GM12878 (cell line): ENCODE results near the gene CLNK. TPM values are rescaled to one million over a fixed set of nuclear protein-coding genes. Genes with fewer than 3 reads are reported as not detected.

Experiments
- ATAC-seq: fragments of 200-7000 bp; cut with Tn5 transposase; 3 replicates; pipeline ENCODE4 v1.9.1; 2020; ENCODE audit warnings: mild to moderate bottlenecking, moderate library complexity
- BruUV-seq: library from RNA; stranded (reverse); fragments of 400-500 nt; replicated peaks from 2 replicates; lab custom pipeline; 2021; lab: Mats Ljungman, UMichigan
- CTCF ChIA-PET: fragments of 300-600 bp; sonication (Branson Sonifier 250); formaldehyde crosslinking; extraction: SDS; loops from one replicate; lab custom pipeline; 2021; ENCODE audit warnings: inconsistent platforms; lab: Yijun Ruan, JAX
- POLR2A ChIA-PET: fragments of 350-600 bp; formaldehyde crosslinking; extraction: SDS; loops from one replicate; lab custom pipeline; 2021; ENCODE audit warnings: inconsistent platforms; lab: Charles Lee
- RAD21 ChIA-PET: fragments of 300-600 bp; sonication (Branson Sonifier 250); formaldehyde crosslinking; loops from one replicate; lab custom pipeline; 2023; ENCODE audit warnings: antibody characterized with exemption; ENCODE audit not compliant: unreplicated experiment; lab: Charles Lee
- SMC1A ChIA-PET: fragments of 300-600 bp; sonication (Branson Sonifier 250); formaldehyde crosslinking; loops from one replicate; lab custom pipeline; 2023; ENCODE audit not compliant: unreplicated experiment, uncharacterized antibody; lab: Charles Lee
- DNase-seq: peaks from one replicate; pipeline ENCODE4 v3.0.0-alpha.2; 2011; ENCODE audit warnings: low read depth, low spot score
- FAIRE-seq: peaks from 3 replicates; lab custom pipeline; 2011; peaks lifted over from hg19 to GRCh38; lab: Jason Lieb, UNC
- H2AFZ ChIP-seq: 2 replicates; pipeline ENCODE4 v1.6.0; 2011; ENCODE audit warnings: low read depth, low read length, control low read depth; ENCODE audit not compliant: control insufficient read depth
- H3K27ac ChIP-seq: 2 replicates; pipeline ENCODE4 v1.5.1; 2011; ENCODE audit warnings: control low read depth; ENCODE audit not compliant: control insufficient read depth, insufficient read depth
- H3K27me3 ChIP-seq, 2 experiments: replicated peaks in 1 of 2; 2 replicates each; pipeline versions ENCODE4 v1.6.0 to v1.6.1; 2011; ENCODE audit warnings: low read length in 1 of 2; ENCODE audit not compliant: control insufficient read depth in 2 of 2, insufficient read depth in 2 of 2
- H3K36me3 ChIP-seq, 2 experiments: 2 replicates each; pipeline ENCODE4 v1.5.1; 2011; ENCODE audit warnings: low read length in 1 of 2; ENCODE audit not compliant: control insufficient read depth in 2 of 2, insufficient read depth in 2 of 2
- H3K4me1 ChIP-seq: 2 replicates; pipeline ENCODE4 v1.6.1; 2011; ENCODE audit warnings: mild to moderate bottlenecking, low read length, moderate library complexity, mixed read lengths; ENCODE audit not compliant: control insufficient read depth, insufficient read depth
- H3K4me2 ChIP-seq: 2 replicates; pipeline ENCODE4 v1.6.0; 2011; ENCODE audit warnings: control low read depth; ENCODE audit not compliant: control insufficient read depth, insufficient read depth
- H3K4me3 ChIP-seq: fragments of 200-600 bp; sonication (generic); 2 replicates; pipeline ENCODE4 v1.5.1; 2016
- H3K79me2 ChIP-seq: 2 replicates; pipeline ENCODE4 v1.6.0; 2011; ENCODE audit warnings: low read length; ENCODE audit not compliant: control insufficient read depth, insufficient read depth
- H3K9ac ChIP-seq: 2 replicates; pipeline ENCODE4 v1.8.0; 2011; ENCODE audit warnings: low read length, control low read depth, mixed read lengths; ENCODE audit not compliant: control insufficient read depth, insufficient read depth
- H3K9me3 ChIP-seq: replicated peaks from 3 replicates; pipeline ENCODE4 v1.5.1; 2011; ENCODE audit warnings: mild to moderate bottlenecking, low read length; ENCODE audit not compliant: control insufficient read depth, insufficient read depth
- H4K20me1 ChIP-seq: 2 replicates; pipeline ENCODE4 v1.6.0; 2011; ENCODE audit not compliant: control insufficient read depth, insufficient read depth
- CREB1 ChIP-seq: IDR thresholded peaks from 2 replicates; pipeline ENCODE4 v1.6.1; 2012; ENCODE audit warnings: low read depth, mild to moderate bottlenecking, inconsistent platforms
- HDAC6 ChIP-seq: fragments of 200-600 bp; sonication (generic); IDR thresholded peaks from one replicate; pipeline ENCODE4 v1.8.0; 2017; ENCODE audit warnings: antibody characterized with exemption; ENCODE audit not compliant: unreplicated experiment
- KDM1A ChIP-seq: fragments of 200-600 bp; sonication (generic); IDR thresholded peaks from 2 replicates; pipeline ENCODE4 v1.6.1; 2016; ENCODE audit warnings: borderline replicate concordance
- RBBP5 ChIP-seq: fragments of 200-600 bp; sonication (generic); conservative IDR thresholded peaks from 2 replicates; pipeline ENCODE4 v1.6.1; 2016
- TCF12 ChIP-seq: IDR thresholded peaks from 2 replicates; pipeline ENCODE4 v1.6.1; 2011; ENCODE audit warnings: low read depth, mild to moderate bottlenecking, low read length
- ZBTB40 ChIP-seq: fragments of 450-650 bp; IDR thresholded peaks from 2 replicates; pipeline ENCODE4 v1.6.1; 2016; ENCODE audit warnings: mild to moderate bottlenecking, moderate library complexity, borderline replicate concordance
- in situ Hi-C: fragments of 300-500 bp; cut with MboI; formaldehyde crosslinking; loops from 9 replicates; pipeline ENCODE4 v1.14.3; 2018; ENCODE audit warnings: mixed read lengths
- intact Hi-C: fragments of 100-400 bp; cut with micrococcal nuclease; formaldehyde crosslinking; loops from one replicate; pipeline ENCODE4 v1.14.2; 2022; ENCODE audit not compliant: unreplicated experiment
- polyA plus RNA-seq, 11 experiments: library from polyadenylated mRNA; depleted of rRNA in 4 of 11; unstranded in 6 of 11; stranded (reverse) in 5 of 11; fragments of >200 nt; fragmentation: Nextera tagmentation in 4 of 11; fragmentation: Illumina TruSeq in 1 of 11; extraction: Ambion mirVana in 4 of 11; extraction: Trizol in 1 of 11; gene quantifications; 1 replicate in 1 of 11; 2 replicates in 10 of 11; pipeline versions ENCODE4 v1.2.1 to v1.2.3, GENCODE V29; 2011 to 2016; ENCODE audit warnings: inconsistent platforms in 2 of 11, missing spikeins in 2 of 11, low read depth in 1 of 11
- total RNA-seq, 4 experiments: library from RNA; depleted of rRNA in 3 of 4; stranded (reverse); fragments of >200 nt in 3 of 4; fragmentation: Illumina TruSeq in 1 of 4; extraction: Trizol in 1 of 4; gene quantifications; 2 replicates each; pipeline versions ENCODE4 v1.2.1 to v1.2.3, GENCODE V29; 2013 to 2021
- TF ChIP-seq, protein P1 (sequence below): fragments of 450-650 bp; IDR thresholded peaks from 2 replicates; pipeline ENCODE4 v1.6.1; 2018; ENCODE audit warnings: mild to moderate bottlenecking, low read depth, moderate library complexity; ENCODE audit not compliant: partially characterized antibody

Gene CLNK
- total and polyA plus RNA-seq, 10 of the 15 experiments (the other 5 are each of a cell fraction or from before 2014, with no cell fraction given), result 2.1 to 14.3 (median 2.7) TPM

DNA sequence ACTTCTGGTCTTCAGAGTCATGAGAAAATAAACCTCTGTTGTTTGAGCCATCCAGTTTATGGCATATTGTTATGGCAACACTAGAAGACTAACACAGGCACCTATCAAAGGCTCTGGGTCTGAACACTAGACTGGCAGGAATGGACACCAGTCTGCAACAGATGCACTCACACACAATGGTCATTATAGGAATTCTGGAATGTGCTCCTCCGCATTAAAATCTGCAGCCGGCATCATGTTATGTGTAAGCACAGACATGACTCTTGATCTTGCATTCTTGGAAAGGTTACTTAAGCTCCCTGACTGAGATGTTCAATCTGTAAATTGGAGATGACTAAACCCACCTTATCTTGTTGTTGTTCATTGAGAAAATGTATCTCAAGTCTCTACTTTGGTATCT lies 115.1 kb downstream of the CLNK start (continued):
- TF ChIP-seq RBBP5, result no peak
- TF ChIP-seq KDM1A, result no peak

DNA sequence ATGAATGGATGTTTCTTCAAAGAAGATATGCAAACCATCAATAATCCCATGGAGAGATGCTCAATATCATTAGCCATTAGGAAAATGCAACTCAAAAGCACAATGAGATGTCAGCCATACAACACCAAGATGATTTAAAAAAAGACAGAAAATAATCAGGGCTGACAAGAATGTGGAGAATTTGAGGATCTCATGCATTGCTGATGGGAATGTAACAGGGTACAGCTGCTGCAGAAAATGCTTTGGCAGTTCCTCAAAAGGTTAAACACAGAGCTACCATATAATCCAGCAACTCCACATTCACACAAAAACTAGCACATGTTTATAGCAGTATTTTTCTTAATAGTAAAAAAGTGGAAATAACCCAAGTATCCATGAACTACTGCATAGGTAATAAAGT lies 116.8 kb downstream of the CLNK start:
- H3K4me1 ChIP-seq, result no peaks in the 10 kb centered on the region
- H3K27me3 ChIP-seq, result no peaks in the 10 kb centered on the region
- H2AFZ ChIP-seq, result no peak overlapping the region
- FAIRE-seq (no peak), DNase-seq (no peak), ATAC-seq (no peak)
- H3K36me3 ChIP-seq, result no peaks in the 10 kb centered on the region; a peak in 1 of 4 replicates
- ChIA-PET RAD21 (no interaction called here), POLR2A (no interaction called here), CTCF (no interaction called here), SMC1A (no interaction called here)
- no peak overlapping the region for H3K4me2 ChIP-seq
- H3K9ac ChIP-seq, result no peak overlapping the region
- no peak for TF ChIP-seq CREB1
- no peak for TF ChIP-seq HDAC6
- TF ChIP-seq ZBTB40, result no peak
- TF ChIP-seq, protein P1, sequence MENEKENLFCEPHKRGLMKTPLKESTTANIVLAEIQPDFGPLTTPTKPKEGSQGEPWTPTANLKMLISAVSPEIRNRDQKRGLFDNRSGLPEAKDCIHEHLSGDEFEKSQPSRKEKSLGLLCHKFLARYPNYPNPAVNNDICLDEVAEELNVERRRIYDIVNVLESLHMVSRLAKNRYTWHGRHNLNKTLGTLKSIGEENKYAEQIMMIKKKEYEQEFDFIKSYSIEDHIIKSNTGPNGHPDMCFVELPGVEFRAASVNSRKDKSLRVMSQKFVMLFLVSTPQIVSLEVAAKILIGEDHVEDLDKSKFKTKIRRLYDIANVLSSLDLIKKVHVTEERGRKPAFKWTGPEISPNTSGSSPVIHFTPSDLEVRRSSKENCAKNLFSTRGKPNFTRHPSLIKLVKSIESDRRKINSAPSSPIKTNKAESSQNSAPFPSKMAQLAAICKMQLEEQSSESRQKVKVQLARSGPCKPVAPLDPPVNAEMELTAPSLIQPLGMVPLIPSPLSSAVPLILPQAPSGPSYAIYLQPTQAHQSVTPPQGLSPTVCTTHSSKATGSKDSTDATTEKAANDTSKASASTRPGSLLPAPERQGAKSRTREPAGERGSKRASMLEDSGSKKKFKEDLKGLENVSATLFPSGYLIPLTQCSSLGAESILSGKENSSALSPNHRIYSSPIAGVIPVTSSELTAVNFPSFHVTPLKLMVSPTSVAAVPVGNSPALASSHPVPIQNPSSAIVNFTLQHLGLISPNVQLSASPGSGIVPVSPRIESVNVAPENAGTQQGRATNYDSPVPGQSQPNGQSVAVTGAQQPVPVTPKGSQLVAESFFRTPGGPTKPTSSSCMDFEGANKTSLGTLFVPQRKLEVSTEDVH, result no peak
- no peak for TF ChIP-seq TCF12
- H3K79me2 ChIP-seq, result no peaks in the 10 kb centered on the region
- no TSS peak for BruUV-seq
- H4K20me1 ChIP-seq, result no peaks in the 10 kb centered on the region
- no peak overlapping the region for H3K4me3 ChIP-seq
- H3K9me3 ChIP-seq, result no peaks in the 10 kb centered on the region
- no peak overlapping the region for H3K27ac ChIP-seq
- in situ Hi-C loops (no loop called here), intact Hi-C loops (no loop called here)
